ENCODE measurements around the gene S100B.

Gene S100B

GRCh38 chr21:46560568-46561444, 44.1 kb downstream of the S100B start:
- DNase-seq (ENCODE audit: low read depth), result no peak

DNA sequence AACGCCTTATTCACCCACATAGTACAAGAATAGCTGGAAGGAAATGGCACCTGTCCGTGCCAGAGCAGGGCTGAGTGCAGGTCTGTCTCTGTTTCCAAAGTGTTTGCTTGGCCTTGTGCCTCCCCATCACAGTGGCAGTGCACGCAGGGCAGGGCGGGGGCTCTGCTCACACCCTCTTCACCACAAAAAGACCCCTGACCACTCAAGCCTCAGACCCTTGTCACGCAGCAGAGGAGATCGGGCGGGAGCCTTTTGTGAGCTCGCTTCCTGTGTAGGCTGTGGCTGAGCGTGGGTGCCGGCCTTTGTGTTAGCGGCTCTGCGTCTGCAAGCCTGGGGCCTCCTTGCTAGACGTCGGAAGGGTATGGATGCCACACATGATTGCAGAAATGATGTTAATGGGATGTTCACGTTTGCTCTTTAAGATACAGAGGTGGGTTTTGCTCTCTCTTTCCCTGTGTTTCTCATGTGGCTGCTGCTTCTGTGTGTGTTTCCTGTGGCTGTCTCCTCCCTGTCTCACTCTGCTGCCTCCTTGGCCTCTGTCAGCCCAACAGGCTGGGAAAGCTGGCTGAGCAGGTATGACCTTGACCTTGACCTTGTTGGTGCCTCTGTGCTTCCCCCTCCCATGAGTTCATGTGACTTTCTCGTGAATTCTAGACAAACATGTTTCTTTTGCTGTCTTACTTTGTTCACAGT, 45.4 kb downstream of the S100B start:
- DNase-seq (ENCODE audit: low read depth), result no peak

- no peak for DNase-seq (ENCODE audit: low read depth)
Measured at GRCh38 chr21:46557919-46558392, 46.9 kb downstream of the S100B start.

GRCh38 chr21:46557469-46557868, 47.4 kb downstream of the S100B start:
- no peak for DNase-seq (ENCODE audit: low read depth)

- DNase-seq (ENCODE audit: low read depth), result no peak
Measured at GRCh38 chr21:46556802-46557201, 48.1 kb downstream of the S100B start.

DNA sequence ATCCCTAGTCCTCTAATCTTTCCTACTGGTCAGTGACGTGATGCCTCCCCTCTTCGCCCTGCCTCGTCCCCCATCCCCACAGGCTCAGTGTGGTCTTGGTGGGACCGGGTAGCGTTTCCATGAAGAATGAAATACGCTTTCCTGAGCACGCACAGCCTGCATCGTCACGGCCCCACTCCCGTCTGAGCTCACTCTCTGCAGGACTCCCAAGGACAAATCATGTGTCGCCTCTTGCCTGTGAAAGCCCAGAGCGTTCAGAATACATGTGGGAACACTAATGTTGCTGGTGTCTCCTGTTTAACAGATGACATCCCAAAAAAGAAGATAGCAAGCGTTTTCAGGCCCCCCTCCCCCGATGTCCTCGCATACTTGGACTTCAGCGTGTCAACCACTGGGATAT, 49.2 kb downstream of the S100B start:
- DNase-seq (ENCODE audit: low read depth), result no peak

- DNase-seq (ENCODE audit: low read depth), result no peak
Measured at GRCh38 chr21:46555225-46555617, 49.7 kb downstream of the S100B start.

- no peak for DNase-seq (ENCODE audit: low read depth)
Measured at GRCh38 chr21:46554431-46555224, 50.3 kb downstream of the S100B start.

DNA sequence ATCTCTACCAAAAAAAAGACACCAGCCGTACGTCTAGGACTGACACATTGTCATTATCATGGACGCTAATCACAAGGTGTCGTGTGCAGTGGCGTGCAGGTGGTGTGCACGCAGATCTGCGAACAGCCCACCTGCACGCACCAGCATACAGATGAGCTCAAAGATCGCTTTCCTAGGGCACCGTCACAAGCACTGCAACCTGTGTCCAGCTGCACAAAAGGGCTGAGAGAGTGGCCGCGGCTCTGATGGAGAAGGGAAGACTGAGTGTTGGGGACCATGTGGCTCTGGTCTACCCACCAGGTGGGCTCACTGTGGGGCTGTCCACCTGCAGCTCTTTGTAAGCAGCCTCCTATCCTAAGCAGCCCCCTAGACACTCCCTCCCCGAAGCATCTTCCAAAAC, 50.9 kb downstream of the S100B start:
- DNase-seq (ENCODE audit: low read depth), result no peak

GRCh38 chr21:46552865-46553379, 52.0 kb downstream of the S100B start:
- no peak for DNase-seq (ENCODE audit: low read depth)

GRCh38 chr21:46552274-46552673, 52.6 kb downstream of the S100B start:
- no peak for DNase-seq (ENCODE audit: low read depth)

- no peak for DNase-seq (ENCODE audit: low read depth)
Measured at GRCh38 chr21:46551636-46552241, 53.1 kb downstream of the S100B start.

GRCh38 chr21:46550116-46550941, 54.6 kb downstream of the S100B start:
- DNase-seq (ENCODE audit: low read depth), result no peak

GRCh38 chr21:46549650-46550049, 55.2 kb downstream of the S100B start:
- no peak for DNase-seq (ENCODE audit: low read depth)
